Measurements from ENCODE around the gene ART3.

GRCh38 chr4:76035141-76035540 is 39.4 kb upstream of the ART3 start:
- TF ChIP-seq ZNF274 (IDR thresholded peaks at IDR 0.05; ENCODE audit: low read depth, low read length) (no peak), SUZ12 (IDR thresholded peaks at IDR 0.05; ENCODE audit: extremely low read depth, insufficient read depth, insufficient read length) (no peak), YY1 (IDR thresholded peaks at IDR 0.05; ENCODE audit: insufficient read depth, insufficient read length) (no peak)
